ENCODE results near the gene NHLRC4. TPM values are rescaled to one million over a fixed set of nuclear protein-coding genes. Genes with fewer than 3 reads are reported as not detected.

The NHLRC4 gene
- total and polyA plus RNA-seq, 2 donors (not counting 1 experiment from before 2014, with no cell fraction given): 2.2 to 4.2 TPM

DNA sequence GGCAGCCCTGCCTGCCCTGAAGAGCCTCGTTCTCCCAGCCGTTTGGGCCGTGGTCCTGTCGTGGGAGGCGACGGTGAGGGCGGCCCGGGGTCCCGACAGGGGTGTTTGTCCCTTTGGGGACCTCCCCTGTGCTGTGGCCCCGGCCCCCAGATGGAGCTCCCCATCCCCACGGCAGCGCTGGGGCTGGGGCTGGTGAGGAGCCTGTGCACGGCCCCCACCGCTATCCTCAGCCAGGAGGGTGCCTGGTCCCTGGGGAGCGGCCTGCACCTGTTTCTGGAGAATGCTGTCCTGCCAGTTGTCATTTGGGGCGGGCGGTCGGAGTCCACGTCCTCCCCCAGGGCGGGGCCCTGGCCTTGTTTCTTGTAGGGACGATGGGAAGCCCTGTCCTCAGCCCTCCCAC, 32.7 kb upstream of the NHLRC4 start:
- H3K9me3 Mint-ChIP-seq (ENCODE audit: insufficient read depth): no peaks in the 10 kb centered on the region
- no peak overlapping the region for H3K4me3 ChIP-seq (ENCODE audit: control extremely low read depth in 1 of 5, extremely low read depth in 1 of 5, insufficient read depth in 1 of 5, low read depth in 2 of 5, low read length in 4 of 5)
- WGBS (ENCODE audit: insufficient coverage): 98% methylated on average over 21 of the region's 21 CpGs
- no peaks in the 10 kb centered on the region for H3K27me3 ChIP-seq (replicated peaks in 1 of 4; ENCODE audit: control extremely low read depth in 1 of 4, control insufficient read depth in 3 of 4, insufficient read depth in 4 of 4, low read length in 3 of 4)
- no peak for TF ChIP-seq EZH2 (IDR thresholded peaks at IDR 0.05; ENCODE audit: borderline replicate concordance, insufficient read depth, low read depth, low read length, poor library complexity, severe bottlenecking)
- TF ChIP-seq, protein P1, sequence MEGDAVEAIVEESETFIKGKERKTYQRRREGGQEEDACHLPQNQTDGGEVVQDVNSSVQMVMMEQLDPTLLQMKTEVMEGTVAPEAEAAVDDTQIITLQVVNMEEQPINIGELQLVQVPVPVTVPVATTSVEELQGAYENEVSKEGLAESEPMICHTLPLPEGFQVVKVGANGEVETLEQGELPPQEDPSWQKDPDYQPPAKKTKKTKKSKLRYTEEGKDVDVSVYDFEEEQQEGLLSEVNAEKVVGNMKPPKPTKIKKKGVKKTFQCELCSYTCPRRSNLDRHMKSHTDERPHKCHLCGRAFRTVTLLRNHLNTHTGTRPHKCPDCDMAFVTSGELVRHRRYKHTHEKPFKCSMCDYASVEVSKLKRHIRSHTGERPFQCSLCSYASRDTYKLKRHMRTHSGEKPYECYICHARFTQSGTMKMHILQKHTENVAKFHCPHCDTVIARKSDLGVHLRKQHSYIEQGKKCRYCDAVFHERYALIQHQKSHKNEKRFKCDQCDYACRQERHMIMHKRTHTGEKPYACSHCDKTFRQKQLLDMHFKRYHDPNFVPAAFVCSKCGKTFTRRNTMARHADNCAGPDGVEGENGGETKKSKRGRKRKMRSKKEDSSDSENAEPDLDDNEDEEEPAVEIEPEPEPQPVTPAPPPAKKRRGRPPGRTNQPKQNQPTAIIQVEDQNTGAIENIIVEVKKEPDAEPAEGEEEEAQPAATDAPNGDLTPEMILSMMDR (IDR thresholded peaks at IDR 0.05): no peak
- CTCF ChIA-PET: no interaction called here
- H2AFZ ChIP-seq (ENCODE audit: insufficient read depth, low read depth, low read length, poor library complexity, severe bottlenecking): no peak overlapping the region
- H3K9me3 ChIP-seq (ENCODE audit: control extremely low read depth in 1 of 3, control insufficient read depth in 2 of 3, insufficient read depth in 1 of 3, low read length in 2 of 3): no peaks in the 10 kb centered on the region
- H3K27ac ChIP-seq (ENCODE audit: low read length in 2 of 2): no peak overlapping the region
- intact Hi-C loops (cut with micrococcal nuclease): no loop called here
- peaks cover 76% of the 10 kb centered on the region for H4K20me1 ChIP-seq (ENCODE audit: control insufficient read depth, insufficient read depth, low read length, poor library complexity, severe bottlenecking)
- no peak for ATAC-seq (ENCODE audit: low read depth)
- H3K4me2 ChIP-seq (replicated peaks; ENCODE audit: low read depth, low read length, poor library complexity, severe bottlenecking): no peak overlapping the region
- H3K27ac Mint-ChIP-seq: no peak overlapping the region
- no peak overlapping the region for H3K4me3 Mint-ChIP-seq
- POLR2A ChIA-PET: no interaction called here
- peaks cover 0 to 2% of the 10 kb centered on the region in 2 experiments for H3K36me3 ChIP-seq (replicated peaks in 1 of 2; ENCODE audit: control extremely low read depth in 1 of 2, control insufficient read depth in 1 of 2, extremely low read depth in 1 of 2, insufficient read depth in 2 of 2, low read length in 1 of 2)
- H3K4me1 Mint-ChIP-seq: peaks cover 11% of the 10 kb centered on the region
- H3K4me1 ChIP-seq (ENCODE audit: control insufficient read depth in 2 of 2, insufficient read depth in 2 of 2, low read length in 2 of 2): peaks cover 5 to 12% of the 10 kb centered on the region in 2 donors
- H3K79me2 ChIP-seq (ENCODE audit: control insufficient read depth, insufficient read depth, low read length): peaks cover 85% of the 10 kb centered on the region
- no peak overlapping the region for H3K9ac ChIP-seq (ENCODE audit: low read length)
- DNase-seq: no peak
- H3K27me3 Mint-ChIP-seq: no peaks in the 10 kb centered on the region

DNA sequence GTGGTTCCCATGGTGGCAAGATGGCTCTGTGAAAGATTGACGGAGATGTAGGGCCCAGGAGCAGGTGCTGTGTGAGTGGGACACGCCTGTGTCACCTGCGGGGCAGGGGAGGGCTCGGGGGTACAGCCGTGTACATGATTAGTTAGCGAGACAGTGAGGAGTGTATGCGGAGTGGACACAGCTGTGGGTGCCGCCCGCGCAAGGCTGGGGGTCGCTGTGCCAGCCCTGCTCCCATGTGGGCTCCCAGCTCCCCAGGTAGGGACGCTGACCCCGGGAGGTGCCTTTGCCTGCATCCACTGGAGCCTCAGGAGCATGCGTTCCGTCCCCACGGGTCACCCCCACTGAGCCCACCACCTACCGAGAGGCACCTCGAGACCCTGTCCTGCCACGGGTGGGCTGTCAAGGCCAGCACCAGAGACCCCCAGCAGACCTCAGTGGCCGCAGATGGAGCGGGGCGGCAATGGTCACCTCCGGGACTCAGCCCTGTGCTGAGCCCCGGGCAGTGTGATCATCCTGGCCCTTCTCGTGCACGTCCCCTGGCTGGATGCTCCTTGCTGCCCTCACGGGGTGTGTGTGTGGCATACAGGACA, 31.9 kb upstream of the NHLRC4 start:
- POLR2A ChIA-PET: no interaction called here

More for the DNA sequence above, 31.9 kb upstream of the NHLRC4 start:
- H3K27ac Mint-ChIP-seq: no peak overlapping the region
- H3K27me3 Mint-ChIP-seq: no peaks in the 10 kb centered on the region
- Histone ChIP-seq H4K20me1 (ENCODE audit: control insufficient read depth, insufficient read depth, low read length, poor library complexity, severe bottlenecking) (peaks cover 76% of the 10 kb centered on the region), H3K4me1 (ENCODE audit: control insufficient read depth in 2 of 2, insufficient read depth in 2 of 2, low read length in 2 of 2) (peaks cover 0 to 4% of the 10 kb centered on the region in 2 donors), H3K4me2 (replicated peaks; ENCODE audit: low read depth, low read length, poor library complexity, severe bottlenecking) (no peak overlapping the region), H3K79me2 (ENCODE audit: control insufficient read depth, insufficient read depth, low read length) (peaks cover 83% of the 10 kb centered on the region), H2AFZ (ENCODE audit: insufficient read depth, low read depth, low read length, poor library complexity, severe bottlenecking) (no peak overlapping the region), H3K9me3 (ENCODE audit: control extremely low read depth in 1 of 3, control insufficient read depth in 2 of 3, insufficient read depth in 1 of 3, low read length in 2 of 3) (no peaks in the 10 kb centered on the region), H3K27ac (ENCODE audit: low read length in 2 of 2) (no peak overlapping the region), H3K36me3 (replicated peaks in 1 of 2; ENCODE audit: control extremely low read depth in 1 of 2, control insufficient read depth in 1 of 2, extremely low read depth in 1 of 2, insufficient read depth in 2 of 2, low read length in 1 of 2) (peaks cover 0 to 2% of the 10 kb centered on the region in 2 experiments), H3K4me3 (ENCODE audit: control extremely low read depth in 1 of 5, extremely low read depth in 1 of 5, insufficient read depth in 1 of 5, low read depth in 2 of 5, low read length in 4 of 5) (no peak overlapping the region), H3K27me3 (replicated peaks in 1 of 4; ENCODE audit: control extremely low read depth in 1 of 4, control insufficient read depth in 3 of 4, insufficient read depth in 4 of 4, low read length in 3 of 4) (no peaks in the 10 kb centered on the region), H3K9ac (ENCODE audit: low read length) (no peak overlapping the region)
- peaks cover 5% of the 10 kb centered on the region for H3K4me1 Mint-ChIP-seq
- CTCF ChIA-PET: no interaction called here
- no peak for TF ChIP-seq EZH2 (IDR thresholded peaks at IDR 0.05; ENCODE audit: borderline replicate concordance, insufficient read depth, low read depth, low read length, poor library complexity, severe bottlenecking)
- TF ChIP-seq, protein P1 (IDR thresholded peaks at IDR 0.05): no peak
- no peak for ATAC-seq (ENCODE audit: low read depth)
- no peak overlapping the region for H3K4me3 Mint-ChIP-seq
- WGBS (ENCODE audit: insufficient coverage): 97% methylated on average over 26 of the region's 27 CpGs
- DNase-seq: no peak
- H3K9me3 Mint-ChIP-seq (ENCODE audit: insufficient read depth): no peaks in the 10 kb centered on the region
- intact Hi-C loops (cut with micrococcal nuclease): no loop called here
